Uterus (tissue), 2 donors: ENCODE results near the gene MEIS1.

Experiments
- CTCF ChIP-seq, 4 experiments: fragments of 200-600 bp in 2 of 4; fragments of 450-650 bp in 2 of 4; sonication (generic) in 2 of 4; IDR thresholded peaks; one replicate each; pipeline ENCODE4 v1.5.1; 2016 to 2019; ENCODE audit warnings: antibody characterized with exemption in 4 of 4, mild to moderate bottlenecking in 2 of 4, moderate library complexity in 1 of 4
- POLR2A ChIP-seq, 2 donors: fragments of 450-650 bp; IDR thresholded peaks; one replicate each; pipeline ENCODE4 v1.6.1; 2016; ENCODE audit warnings: antibody characterized with exemption in 2 of 2, mild to moderate bottlenecking in 1 of 2, moderate library complexity in 1 of 2

GRCh38 chr2:66547887-66548286, 113.0 kb downstream of the MEIS1 start:
- TF ChIP-seq POLR2A (IDR thresholded peaks at IDR 0.05) (no peak), CTCF (IDR thresholded peaks at IDR 0.05) (no peak)
